Kidney (tissue), 14 donors: ENCODE results near the gene CAPZB. TPM values are rescaled to one million over a fixed set of nuclear protein-coding genes. Genes with fewer than 3 reads are reported as not detected.

Source experiments
- DNase-seq, 5 donors: peaks; one replicate each; pipeline ENCODE4 v3.0.0-alpha.2; 2013 to 2020
- FAIRE-seq: peaks from 2 replicates; lab custom pipeline; 2012; peaks lifted over from hg19 to GRCh38; lab: Jason Lieb, UNC
- H3K27ac ChIP-seq, 2 donors: one replicate each; pipeline ENCODE4 v1.7.0; 2013; ENCODE audit warnings: low read depth in 2 of 2, low read length in 2 of 2, inconsistent platforms in 1 of 2
- H3K27me3 ChIP-seq: one replicate; pipeline ENCODE4 v1.7.1; 2013; ENCODE audit warnings: low read length, inconsistent platforms; ENCODE audit not compliant: control insufficient read depth, insufficient read depth
- H3K36me3 ChIP-seq, 3 donors: one replicate each; pipeline versions ENCODE4 v1.7.0 to v1.7.1; 2013; ENCODE audit warnings: low read length in 3 of 3, control low read depth in 1 of 3, inconsistent platforms in 1 of 3; ENCODE audit not compliant: insufficient read depth in 3 of 3, control insufficient read depth in 2 of 3
- H3K4me1 ChIP-seq, 3 donors: one replicate each; pipeline versions ENCODE4 v1.7.0 to v1.7.1; 2013; ENCODE audit warnings: low read length in 3 of 3, inconsistent platforms in 1 of 3, low read depth in 1 of 3; ENCODE audit not compliant: control insufficient read depth in 2 of 3, insufficient read depth in 2 of 3
- H3K4me3 ChIP-seq, 3 donors: one replicate each; pipeline versions ENCODE4 v1.7.0 to v1.8.1; 2013; ENCODE audit warnings: low read length in 3 of 3, control low read depth in 1 of 3, inconsistent platforms in 1 of 3
- H3K9ac ChIP-seq, 3 donors: one replicate each; pipeline versions ENCODE4 v1.7.0 to v1.7.1; 2013; ENCODE audit warnings: low read length in 3 of 3, control low read depth in 1 of 3, inconsistent platforms in 1 of 3
- H3K9me3 ChIP-seq, 3 donors: one replicate each; pipeline versions ENCODE4 v1.7.0 to v1.7.1; 2013; ENCODE audit warnings: low read length in 3 of 3, control low read depth in 1 of 3, inconsistent platforms in 1 of 3; ENCODE audit not compliant: control insufficient read depth in 2 of 3, insufficient read depth in 1 of 3
- CTCF ChIP-seq: IDR thresholded peaks from 3 replicates; pipeline ENCODE4 v1.5.1; 2012; ENCODE audit warnings: mild to moderate bottlenecking, moderate library complexity, borderline replicate concordance; ENCODE audit not compliant: insufficient read depth; ENCODE audit errors: extremely low read depth
- intact Hi-C: fragments of 100-400 bp; cut with DNase I; formaldehyde crosslinking; loops from one replicate; pipeline ENCODE4 v1.11.1; 2022
- polyA plus RNA-seq: library from polyadenylated mRNA; stranded (reverse); fragments of 350-450 nt; fragmentation: Illumina TruSeq; extraction: RNeasy Lipid Tissue Mini Kit (QIAGEN cat#74804); gene quantifications from one replicate; pipeline ENCODE4 v1.2.3, GENCODE V29; 2014; ENCODE audit warnings: low read depth, low replicate concordance; ENCODE audit not compliant: insufficient read depth
- total RNA-seq: library from RNA; stranded (reverse); fragmentation: NEBNext Ultra II Directional; extraction: Animal tissue kit (Norgen Biotek cat#: 25700); gene quantifications from one replicate; pipeline ENCODE4 v1.2.1, GENCODE V29; 2021
- donor health status: control.
- donor health status: control.
- donor health status: control.
- donor health status: control.
- donor health status: control.
- donor health status: DM: yes; HTN: yes; CAD: no.
- donor health status: Normal renal cell carcinoma (clear cell type).

The CAPZB gene
- total and polyA plus RNA-seq, 2 donors from 2014 or later = 253 to 265 TPM

GRCh38 chr1:19333587-19334354 is 151.6 kb downstream of the CAPZB start:
- no peaks in the 10 kb centered on the region for H3K4me1 ChIP-seq
- no peak for TF ChIP-seq CTCF
- no peaks in the 10 kb centered on the region for H3K9me3 ChIP-seq
- H3K27me3 ChIP-seq = no peaks in the 10 kb centered on the region
- intact Hi-C loops = no loop called here
- no peak overlapping the region for H3K9ac ChIP-seq
- no peak overlapping the region for H3K27ac ChIP-seq
- DNase-seq (no peak), FAIRE-seq (no peak)
- H3K36me3 ChIP-seq = peaks cover 0 to 2% (median 0%) of the 10 kb centered on the region in 3 donors
- H3K4me3 ChIP-seq = no peak overlapping the region

GRCh38 chr1:19332832-19333231 is 152.5 kb downstream of the CAPZB start:
- Histone ChIP-seq H3K27me3 (no peaks in the 10 kb centered on the region), H3K4me1 (no peaks in the 10 kb centered on the region), H3K9ac (no peak overlapping the region), H3K9me3 (no peaks in the 10 kb centered on the region), H3K27ac (no peak overlapping the region), H3K4me3 (no peak overlapping the region), H3K36me3 (peaks cover 0 to 7% (median under 1%) of the 10 kb centered on the region in 3 donors)
- DNase-seq = no peak
- no peak for TF ChIP-seq CTCF
- intact Hi-C loops = no loop called here
- no peak for FAIRE-seq

- Histone ChIP-seq H3K4me3 (no peak overlapping the region), H3K9me3 (no peaks in the 10 kb centered on the region), H3K27ac (no peak overlapping the region), H3K9ac (no peak overlapping the region), H3K27me3 (no peaks in the 10 kb centered on the region), H3K4me1 (no peaks in the 10 kb centered on the region), H3K36me3 (peaks cover 3 to 11% (median 5%) of the 10 kb centered on the region in 3 donors)
- TF ChIP-seq CTCF = no peak
- DNase-seq (no peak), FAIRE-seq (no peak)
- intact Hi-C loops = no loop called here
Measured at GRCh38 chr1:19331262-19331878, 154.0 kb downstream of the CAPZB start.
